D721Med (cell line): ENCODE data around the gene RGS18.

ENCODE experiments used
- DNase-seq: peaks from one replicate; pipeline ENCODE4 v3.0.0; 2011; ENCODE audit warnings: low spot score; ENCODE audit not compliant: insufficient read length
- FAIRE-seq: peaks from 2 replicates; lab custom pipeline; 2011; peaks lifted over from hg19 to GRCh38; lab: Jason Lieb, UNC
- TF ChIP-seq, protein P1 (sequence below): IDR thresholded peaks from 2 replicates; pipeline ENCODE4 v1.5.1; 2012; ENCODE audit warnings: mild to moderate bottlenecking, control low read depth; ENCODE audit not compliant: insufficient read depth; ENCODE audit errors: missing control alignments

The RGS18 gene

DNA sequence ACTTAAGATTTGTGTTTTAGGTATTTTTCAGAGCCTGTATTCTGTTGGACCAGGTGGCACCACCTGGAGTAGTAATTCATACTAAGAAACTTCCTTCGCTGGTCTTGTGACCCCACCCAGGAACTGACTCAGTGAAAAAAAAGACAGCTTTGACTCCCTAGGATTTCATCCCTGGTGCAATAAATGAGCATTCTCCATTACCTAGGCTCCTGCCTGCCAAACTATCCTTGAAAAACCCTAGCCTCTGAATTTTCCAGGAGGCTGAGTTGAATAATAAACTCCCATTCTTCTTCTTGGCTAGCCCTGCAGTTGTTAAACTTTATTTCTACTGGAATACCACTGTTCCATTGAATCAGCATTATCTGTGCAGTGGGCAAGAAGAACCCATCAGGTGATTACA, 10.6 kb upstream of the RGS18 start:
- DNase-seq (no peak), FAIRE-seq (no peak)
- TF ChIP-seq, protein P1, sequence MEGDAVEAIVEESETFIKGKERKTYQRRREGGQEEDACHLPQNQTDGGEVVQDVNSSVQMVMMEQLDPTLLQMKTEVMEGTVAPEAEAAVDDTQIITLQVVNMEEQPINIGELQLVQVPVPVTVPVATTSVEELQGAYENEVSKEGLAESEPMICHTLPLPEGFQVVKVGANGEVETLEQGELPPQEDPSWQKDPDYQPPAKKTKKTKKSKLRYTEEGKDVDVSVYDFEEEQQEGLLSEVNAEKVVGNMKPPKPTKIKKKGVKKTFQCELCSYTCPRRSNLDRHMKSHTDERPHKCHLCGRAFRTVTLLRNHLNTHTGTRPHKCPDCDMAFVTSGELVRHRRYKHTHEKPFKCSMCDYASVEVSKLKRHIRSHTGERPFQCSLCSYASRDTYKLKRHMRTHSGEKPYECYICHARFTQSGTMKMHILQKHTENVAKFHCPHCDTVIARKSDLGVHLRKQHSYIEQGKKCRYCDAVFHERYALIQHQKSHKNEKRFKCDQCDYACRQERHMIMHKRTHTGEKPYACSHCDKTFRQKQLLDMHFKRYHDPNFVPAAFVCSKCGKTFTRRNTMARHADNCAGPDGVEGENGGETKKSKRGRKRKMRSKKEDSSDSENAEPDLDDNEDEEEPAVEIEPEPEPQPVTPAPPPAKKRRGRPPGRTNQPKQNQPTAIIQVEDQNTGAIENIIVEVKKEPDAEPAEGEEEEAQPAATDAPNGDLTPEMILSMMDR, result no peak

DNA sequence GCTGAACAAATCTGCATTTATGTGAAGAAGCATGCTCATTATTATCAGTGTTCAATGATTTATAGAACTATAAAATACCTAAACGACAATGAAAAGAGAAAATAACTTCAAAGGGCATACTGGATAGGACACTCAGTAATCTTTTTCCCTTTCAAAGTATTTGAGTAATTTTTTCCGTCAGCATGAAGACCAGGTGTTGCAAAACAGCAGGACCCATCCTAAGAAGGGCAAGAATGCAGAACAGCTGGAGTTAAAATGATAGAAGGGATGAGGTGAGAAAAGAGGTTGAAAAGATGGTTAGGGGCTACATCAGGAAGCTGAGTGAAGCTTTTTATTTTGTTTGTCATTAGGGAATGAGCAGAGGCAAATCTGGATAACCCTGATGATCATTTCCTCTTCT, 7.1 kb upstream of the RGS18 start:
- FAIRE-seq (no peak), DNase-seq (no peak)
- TF ChIP-seq, protein P1, result no peak

DNA sequence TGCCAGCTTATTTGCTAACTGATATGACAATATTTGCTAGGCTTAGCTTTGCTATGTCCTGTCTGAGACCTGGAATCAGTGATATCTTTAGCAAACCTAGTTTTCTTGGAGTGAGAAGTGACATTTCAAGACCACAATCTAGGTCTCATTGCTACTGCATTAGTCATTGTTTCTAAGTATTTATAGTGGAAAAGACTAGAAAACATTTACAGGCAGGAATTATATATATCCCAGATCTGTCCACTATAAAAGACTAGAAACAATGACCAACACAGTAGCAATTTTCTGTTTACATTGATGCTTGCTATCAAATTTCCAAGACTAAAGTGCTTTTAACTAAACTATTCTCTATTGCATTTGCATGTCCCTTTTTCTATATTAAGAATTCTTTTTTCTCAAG, 5.0 kb upstream of the RGS18 start:
- no peak for DNase-seq
- peak; percentile 64 for FAIRE-seq
- TF ChIP-seq, protein P1, result no peak

DNA sequence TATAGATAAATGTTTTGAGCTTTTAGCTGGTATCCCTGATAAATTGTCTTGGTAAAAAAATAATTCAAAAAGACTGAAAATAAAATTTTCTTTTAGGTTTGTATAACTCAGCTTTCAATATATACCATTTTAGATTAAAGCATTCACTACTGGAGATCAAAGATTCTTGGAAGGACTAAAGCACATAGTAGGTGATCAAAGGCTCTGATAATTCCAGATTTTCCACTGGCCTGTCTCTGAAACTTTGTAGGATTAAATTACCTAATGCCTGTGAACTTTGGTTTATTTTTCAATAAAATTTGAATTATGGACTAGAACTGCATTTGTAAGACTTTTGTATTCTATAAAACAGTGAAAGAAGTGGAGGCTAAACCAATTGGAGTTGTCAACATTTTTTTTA, 1.2 kb upstream of the RGS18 start:
- DNase-seq, result no peak
- TF ChIP-seq, protein P1, result no peak
- FAIRE-seq, result no peak

DNA sequence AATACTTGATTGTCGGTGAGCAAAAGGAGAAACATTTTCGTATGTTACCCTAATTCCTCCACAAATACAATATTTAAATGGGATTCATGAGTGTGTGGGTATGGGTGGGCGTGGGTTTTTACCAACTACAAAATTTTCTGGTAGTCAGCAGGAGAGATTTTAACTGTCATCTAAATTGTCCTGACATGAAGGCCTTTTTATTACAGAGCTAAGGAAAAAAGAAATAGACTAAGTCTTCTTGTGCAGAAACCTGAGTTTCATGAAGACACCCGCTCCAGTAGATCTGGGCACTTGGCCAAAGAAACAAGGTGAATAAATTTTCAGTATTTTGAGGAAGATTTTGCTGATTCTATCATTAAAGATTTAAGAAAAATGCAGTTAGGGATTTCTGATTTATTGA, 752 bp downstream of the RGS18 start:
- no peak for DNase-seq
- FAIRE-seq, result no peak
- TF ChIP-seq, protein P1, result no peak

DNA sequence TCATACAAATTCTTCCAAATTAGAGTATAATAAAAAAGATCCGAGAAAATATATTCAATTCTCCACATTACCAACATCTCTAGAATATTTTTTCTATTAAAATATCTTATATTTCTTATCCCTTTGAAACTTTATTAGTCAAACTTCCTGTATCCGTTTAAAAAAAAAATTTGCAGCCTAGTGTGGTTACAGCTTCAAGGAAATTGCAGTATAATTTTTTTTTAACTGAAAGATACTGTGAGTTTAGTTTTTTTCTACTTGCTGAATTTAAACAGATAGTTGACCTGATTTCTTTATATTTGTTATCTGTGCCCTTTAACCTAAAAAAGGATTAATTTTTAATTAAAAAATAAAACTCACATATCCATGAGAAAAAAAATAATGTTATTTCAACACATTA, 1.5 kb downstream of the RGS18 start:
- no peak for FAIRE-seq
- TF ChIP-seq, protein P1, result no peak
- no peak for DNase-seq

DNA sequence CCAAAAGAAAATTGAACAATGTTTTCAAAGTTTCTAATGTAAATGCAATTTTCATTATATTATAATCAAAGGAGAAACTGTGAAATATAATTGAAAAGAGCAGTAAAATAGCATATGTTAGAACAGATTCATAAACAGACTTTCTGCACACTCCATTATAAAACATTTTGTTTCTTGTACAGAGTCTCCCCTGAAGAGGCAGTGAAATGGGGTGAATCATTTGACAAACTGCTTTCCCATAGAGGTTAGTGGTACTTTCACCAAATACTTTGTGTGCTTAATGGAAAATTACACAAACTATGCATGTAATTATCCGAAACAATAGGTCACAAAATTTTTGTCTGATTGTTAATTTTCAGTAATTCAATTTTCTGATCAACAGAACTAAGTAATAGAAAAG, 1.9 kb downstream of the RGS18 start:
- peak; percentile 46 for FAIRE-seq
- DNase-seq, result no peak
- TF ChIP-seq, protein P1, result no peak
